Measurements from ENCODE around the gene KCNH1.

GRCh38 chr1:210822932-210823331 is 311.0 kb downstream of the KCNH1 start:
- no peak for TF ChIP-seq USF1 (IDR thresholded peaks at IDR 0.05)
- TF ChIP-seq EP300 (IDR thresholded peaks at IDR 0.05; ENCODE audit: borderline replicate concordance): no peak
- TF ChIP-seq REST (IDR thresholded peaks at IDR 0.05; ENCODE audit: low read depth): no peak
- no peak for TF ChIP-seq TAF1 (IDR thresholded peaks at IDR 0.05; ENCODE audit: low read depth)
- no peak for TF ChIP-seq YY1 (IDR thresholded peaks at IDR 0.05; ENCODE audit: low read depth)
